ENCODE measurements around the gene OR7A10.

DNA sequence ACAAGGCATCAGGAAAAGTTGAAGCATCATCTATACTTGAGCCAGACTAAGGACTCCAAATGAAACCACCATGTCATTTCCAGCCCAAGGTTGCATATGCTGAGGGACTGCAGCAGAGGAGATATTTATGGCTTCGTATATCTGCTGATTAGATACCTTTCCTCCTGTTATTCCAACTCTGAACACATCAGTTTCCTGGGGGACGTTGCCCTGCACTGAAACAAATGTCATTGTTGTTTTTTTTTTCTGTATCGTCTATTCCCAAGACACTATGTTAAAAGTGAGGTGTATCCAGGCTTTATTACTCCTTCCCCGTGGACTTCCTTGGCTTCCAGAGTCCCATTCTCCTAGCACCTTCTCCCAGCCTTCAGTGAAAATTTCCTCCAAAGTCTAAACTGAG lies 37.3 kb upstream of the OR7A10 start, which contains the start of gene OR7A17:
- TF ChIP-seq, protein P1, sequence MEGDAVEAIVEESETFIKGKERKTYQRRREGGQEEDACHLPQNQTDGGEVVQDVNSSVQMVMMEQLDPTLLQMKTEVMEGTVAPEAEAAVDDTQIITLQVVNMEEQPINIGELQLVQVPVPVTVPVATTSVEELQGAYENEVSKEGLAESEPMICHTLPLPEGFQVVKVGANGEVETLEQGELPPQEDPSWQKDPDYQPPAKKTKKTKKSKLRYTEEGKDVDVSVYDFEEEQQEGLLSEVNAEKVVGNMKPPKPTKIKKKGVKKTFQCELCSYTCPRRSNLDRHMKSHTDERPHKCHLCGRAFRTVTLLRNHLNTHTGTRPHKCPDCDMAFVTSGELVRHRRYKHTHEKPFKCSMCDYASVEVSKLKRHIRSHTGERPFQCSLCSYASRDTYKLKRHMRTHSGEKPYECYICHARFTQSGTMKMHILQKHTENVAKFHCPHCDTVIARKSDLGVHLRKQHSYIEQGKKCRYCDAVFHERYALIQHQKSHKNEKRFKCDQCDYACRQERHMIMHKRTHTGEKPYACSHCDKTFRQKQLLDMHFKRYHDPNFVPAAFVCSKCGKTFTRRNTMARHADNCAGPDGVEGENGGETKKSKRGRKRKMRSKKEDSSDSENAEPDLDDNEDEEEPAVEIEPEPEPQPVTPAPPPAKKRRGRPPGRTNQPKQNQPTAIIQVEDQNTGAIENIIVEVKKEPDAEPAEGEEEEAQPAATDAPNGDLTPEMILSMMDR (IDR thresholded peaks at IDR 0.05): no peak
- TF ChIP-seq POLR2AphosphoS5 (IDR thresholded peaks at IDR 0.05): no peak

All from sigmoid colon (tissue), 4 donors.